Measurements from ENCODE around the gene SAXO2. TPM values are rescaled to one million over a fixed set of nuclear protein-coding genes. Genes with fewer than 3 reads are reported as not detected.

The SAXO2 gene
- total and polyA plus RNA-seq, 2 experiments from 2014 or later = 0.73 to 10.1 TPM

DNA sequence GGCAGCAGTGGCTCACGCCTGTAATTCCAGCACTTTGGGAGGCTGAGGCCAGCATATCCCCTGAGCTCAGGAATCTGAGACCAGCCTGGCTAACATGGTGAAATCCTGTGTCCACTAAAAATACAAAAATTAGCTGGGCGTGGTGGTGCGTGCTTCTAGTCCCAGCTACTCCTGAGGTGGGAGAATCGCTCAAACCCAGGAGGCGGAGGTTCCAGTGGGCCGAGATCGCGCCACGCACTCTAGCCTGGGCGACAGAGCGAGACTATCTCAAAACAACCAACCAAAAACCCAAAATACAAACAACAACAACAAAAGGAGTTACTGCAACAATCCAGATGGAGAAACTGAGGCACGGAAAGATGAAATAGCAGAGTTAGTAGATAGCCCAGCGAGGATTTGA lies 35.4 kb downstream of the SAXO2 start (continued):
- TF ChIP-seq CTCF (conservative IDR thresholded peaks at IDR 0.05; ENCODE audit: low read depth in 2 of 2) = no peak
- no peak for TF ChIP-seq ZNF114 (CRISPR knock-in tag; IDR thresholded peaks at IDR 0.05)
- no peak for TF ChIP-seq EZH2phosphoT487 (IDR thresholded peaks at IDR 0.05; ENCODE audit: unreplicated experiment)
- TF ChIP-seq NANOG (IDR thresholded peaks at IDR 0.05; ENCODE audit: borderline replicate concordance) = no peak
- TF ChIP-seq EZH2 (IDR thresholded peaks at IDR 0.05; ENCODE audit: low read depth, unreplicated experiment) = no peak

- H3K9me2 ChIP-seq (ENCODE audit: insufficient read depth) = no peaks in the 10 kb centered on the region
- H2AFZ ChIP-seq = peak overlapping the region; percentile 43; the same call in 1 of the 2 replicates
- H3K27me3 ChIP-seq (ENCODE audit: insufficient read depth) = no peaks in the 10 kb centered on the region
- H3K9me3 Mint-ChIP-seq = no peaks in the 10 kb centered on the region
- DNase-seq (ENCODE audit: low spot score) = peak; percentile 11
- H3K4me1 Mint-ChIP-seq = peaks cover 11% of the 10 kb centered on the region; the same call in 2 of the 3 replicates
- H3K4me2 ChIP-seq = no peak overlapping the region
- H3K27ac Mint-ChIP-seq = no peak overlapping the region
- H3K27me3 Mint-ChIP-seq (ENCODE audit: insufficient read depth, low read depth, poor library complexity) = peaks cover 14% of the 10 kb centered on the region
- H3K4me3 Mint-ChIP-seq = no peak overlapping the region
- no peaks in the 10 kb centered on the region for H4K20me1 ChIP-seq (replicated peaks; ENCODE audit: insufficient read depth)
- no peak overlapping the region for H3K27ac ChIP-seq (ENCODE audit: low read depth)
- no peaks in the 10 kb centered on the region for H3K4me1 ChIP-seq (ENCODE audit: insufficient read depth)
- no peak overlapping the region for H3K4me3 ChIP-seq
- H3K36me3 ChIP-seq (ENCODE audit: insufficient read depth) = no peaks in the 10 kb centered on the region
- H3F3A ChIP-seq (replicated peaks; ENCODE audit: low read depth) = no peaks in the 10 kb centered on the region
- no peaks in the 10 kb centered on the region for H3K36me3 Mint-ChIP-seq (ENCODE audit: low read depth)
- ATAC-seq = peak; percentile 50
- no peaks in the 10 kb centered on the region for H3K79me2 ChIP-seq (replicated peaks; ENCODE audit: insufficient read depth)
- TF ChIP-seq CREB1 (CRISPR knock-in tag; IDR thresholded peaks at IDR 0.05; ENCODE audit: low read depth) (no peak), EZH2phosphoT487 (IDR thresholded peaks at IDR 0.05; ENCODE audit: unreplicated experiment) (no peak), ZNF331 (CRISPR knock-in tag; IDR thresholded peaks at IDR 0.05; ENCODE audit: low read depth) (no peak), NANOG (IDR thresholded peaks at IDR 0.05; ENCODE audit: borderline replicate concordance) (no peak), JUNB (IDR thresholded peaks at IDR 0.05; ENCODE audit: unreplicated experiment) (no peak), ZNF114 (CRISPR knock-in tag; IDR thresholded peaks at IDR 0.05) (no peak), POLR2AphosphoS5 (IDR thresholded peaks at IDR 0.05; ENCODE audit: low read depth) (no peak), STAT1 (IDR thresholded peaks at IDR 0.05; ENCODE audit: unreplicated experiment) (no peak), EZH2 (IDR thresholded peaks at IDR 0.05; ENCODE audit: low read depth, unreplicated experiment) (no peak)
- TF ChIP-seq, protein P1, sequence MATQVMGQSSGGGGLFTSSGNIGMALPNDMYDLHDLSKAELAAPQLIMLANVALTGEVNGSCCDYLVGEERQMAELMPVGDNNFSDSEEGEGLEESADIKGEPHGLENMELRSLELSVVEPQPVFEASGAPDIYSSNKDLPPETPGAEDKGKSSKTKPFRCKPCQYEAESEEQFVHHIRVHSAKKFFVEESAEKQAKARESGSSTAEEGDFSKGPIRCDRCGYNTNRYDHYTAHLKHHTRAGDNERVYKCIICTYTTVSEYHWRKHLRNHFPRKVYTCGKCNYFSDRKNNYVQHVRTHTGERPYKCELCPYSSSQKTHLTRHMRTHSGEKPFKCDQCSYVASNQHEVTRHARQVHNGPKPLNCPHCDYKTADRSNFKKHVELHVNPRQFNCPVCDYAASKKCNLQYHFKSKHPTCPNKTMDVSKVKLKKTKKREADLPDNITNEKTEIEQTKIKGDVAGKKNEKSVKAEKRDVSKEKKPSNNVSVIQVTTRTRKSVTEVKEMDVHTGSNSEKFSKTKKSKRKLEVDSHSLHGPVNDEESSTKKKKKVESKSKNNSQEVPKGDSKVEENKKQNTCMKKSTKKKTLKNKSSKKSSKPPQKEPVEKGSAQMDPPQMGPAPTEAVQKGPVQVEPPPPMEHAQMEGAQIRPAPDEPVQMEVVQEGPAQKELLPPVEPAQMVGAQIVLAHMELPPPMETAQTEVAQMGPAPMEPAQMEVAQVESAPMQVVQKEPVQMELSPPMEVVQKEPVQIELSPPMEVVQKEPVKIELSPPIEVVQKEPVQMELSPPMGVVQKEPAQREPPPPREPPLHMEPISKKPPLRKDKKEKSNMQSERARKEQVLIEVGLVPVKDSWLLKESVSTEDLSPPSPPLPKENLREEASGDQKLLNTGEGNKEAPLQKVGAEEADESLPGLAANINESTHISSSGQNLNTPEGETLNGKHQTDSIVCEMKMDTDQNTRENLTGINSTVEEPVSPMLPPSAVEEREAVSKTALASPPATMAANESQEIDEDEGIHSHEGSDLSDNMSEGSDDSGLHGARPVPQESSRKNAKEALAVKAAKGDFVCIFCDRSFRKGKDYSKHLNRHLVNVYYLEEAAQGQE (IDR thresholded peaks at IDR 0.05; ENCODE audit: unreplicated experiment) = no peak
- TF ChIP-seq, protein P2, sequence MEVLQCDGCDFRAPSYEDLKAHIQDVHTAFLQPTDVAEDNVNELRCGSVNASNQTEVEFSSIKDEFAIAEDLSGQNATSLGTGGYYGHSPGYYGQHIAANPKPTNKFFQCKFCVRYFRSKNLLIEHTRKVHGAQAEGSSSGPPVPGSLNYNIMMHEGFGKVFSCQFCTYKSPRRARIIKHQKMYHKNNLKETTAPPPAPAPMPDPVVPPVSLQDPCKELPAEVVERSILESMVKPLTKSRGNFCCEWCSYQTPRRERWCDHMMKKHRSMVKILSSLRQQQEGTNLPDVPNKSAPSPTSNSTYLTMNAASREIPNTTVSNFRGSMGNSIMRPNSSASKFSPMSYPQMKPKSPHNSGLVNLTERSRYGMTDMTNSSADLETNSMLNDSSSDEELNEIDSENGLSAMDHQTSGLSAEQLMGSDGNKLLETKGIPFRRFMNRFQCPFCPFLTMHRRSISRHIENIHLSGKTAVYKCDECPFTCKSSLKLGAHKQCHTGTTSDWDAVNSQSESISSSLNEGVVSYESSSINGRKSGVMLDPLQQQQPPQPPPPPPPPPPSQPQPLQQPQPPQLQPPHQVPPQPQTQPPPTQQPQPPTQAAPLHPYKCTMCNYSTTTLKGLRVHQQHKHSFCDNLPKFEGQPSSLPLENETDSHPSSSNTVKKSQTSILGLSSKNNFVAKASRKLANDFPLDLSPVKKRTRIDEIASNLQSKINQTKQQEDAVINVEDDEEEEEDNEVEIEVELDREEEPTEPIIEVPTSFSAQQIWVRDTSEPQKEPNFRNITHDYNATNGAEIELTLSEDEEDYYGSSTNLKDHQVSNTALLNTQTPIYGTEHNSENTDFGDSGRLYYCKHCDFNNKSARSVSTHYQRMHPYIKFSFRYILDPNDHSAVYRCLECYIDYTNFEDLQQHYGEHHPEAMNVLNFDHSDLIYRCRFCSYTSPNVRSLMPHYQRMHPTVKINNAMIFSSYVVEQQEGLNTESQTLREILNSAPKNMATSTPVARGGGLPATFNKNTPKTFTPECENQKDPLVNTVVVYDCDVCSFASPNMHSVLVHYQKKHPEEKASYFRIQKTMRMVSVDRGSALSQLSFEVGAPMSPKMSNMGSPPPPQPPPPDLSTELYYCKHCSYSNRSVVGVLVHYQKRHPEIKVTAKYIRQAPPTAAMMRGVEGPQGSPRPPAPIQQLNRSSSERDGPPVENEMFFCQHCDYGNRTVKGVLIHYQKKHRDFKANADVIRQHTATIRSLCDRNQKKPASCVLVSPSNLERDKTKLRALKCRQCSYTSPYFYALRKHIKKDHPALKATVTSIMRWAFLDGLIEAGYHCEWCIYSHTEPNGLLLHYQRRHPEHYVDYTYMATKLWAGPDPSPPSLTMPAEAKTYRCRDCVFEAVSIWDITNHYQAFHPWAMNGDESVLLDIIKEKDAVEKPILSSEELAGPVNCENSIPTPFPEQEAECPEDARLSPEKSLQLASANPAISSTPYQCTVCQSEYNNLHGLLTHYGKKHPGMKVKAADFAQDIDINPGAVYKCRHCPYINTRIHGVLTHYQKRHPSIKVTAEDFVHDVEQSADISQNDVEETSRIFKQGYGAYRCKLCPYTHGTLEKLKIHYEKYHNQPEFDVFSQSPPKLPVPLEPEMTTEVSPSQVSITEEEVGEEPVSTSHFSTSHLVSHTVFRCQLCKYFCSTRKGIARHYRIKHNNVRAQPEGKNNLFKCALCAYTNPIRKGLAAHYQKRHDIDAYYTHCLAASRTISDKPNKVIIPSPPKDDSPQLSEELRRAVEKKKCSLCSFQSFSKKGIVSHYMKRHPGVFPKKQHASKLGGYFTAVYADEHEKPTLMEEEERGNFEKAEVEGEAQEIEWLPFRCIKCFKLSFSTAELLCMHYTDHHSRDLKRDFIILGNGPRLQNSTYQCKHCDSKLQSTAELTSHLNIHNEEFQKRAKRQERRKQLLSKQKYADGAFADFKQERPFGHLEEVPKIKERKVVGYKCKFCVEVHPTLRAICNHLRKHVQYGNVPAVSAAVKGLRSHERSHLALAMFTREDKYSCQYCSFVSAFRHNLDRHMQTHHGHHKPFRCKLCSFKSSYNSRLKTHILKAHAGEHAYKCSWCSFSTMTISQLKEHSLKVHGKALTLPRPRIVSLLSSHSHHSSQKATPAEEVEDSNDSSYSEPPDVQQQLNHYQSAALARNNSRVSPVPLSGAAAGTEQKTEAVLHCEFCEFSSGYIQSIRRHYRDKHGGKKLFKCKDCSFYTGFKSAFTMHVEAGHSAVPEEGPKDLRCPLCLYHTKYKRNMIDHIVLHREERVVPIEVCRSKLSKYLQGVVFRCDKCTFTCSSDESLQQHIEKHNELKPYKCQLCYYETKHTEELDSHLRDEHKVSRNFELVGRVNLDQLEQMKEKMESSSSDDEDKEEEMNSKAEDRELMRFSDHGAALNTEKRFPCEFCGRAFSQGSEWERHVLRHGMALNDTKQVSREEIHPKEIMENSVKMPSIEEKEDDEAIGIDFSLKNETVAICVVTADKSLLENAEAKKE (CRISPR knock-in tag; IDR thresholded peaks at IDR 0.05) = no peak
- TF ChIP-seq, protein P3, sequence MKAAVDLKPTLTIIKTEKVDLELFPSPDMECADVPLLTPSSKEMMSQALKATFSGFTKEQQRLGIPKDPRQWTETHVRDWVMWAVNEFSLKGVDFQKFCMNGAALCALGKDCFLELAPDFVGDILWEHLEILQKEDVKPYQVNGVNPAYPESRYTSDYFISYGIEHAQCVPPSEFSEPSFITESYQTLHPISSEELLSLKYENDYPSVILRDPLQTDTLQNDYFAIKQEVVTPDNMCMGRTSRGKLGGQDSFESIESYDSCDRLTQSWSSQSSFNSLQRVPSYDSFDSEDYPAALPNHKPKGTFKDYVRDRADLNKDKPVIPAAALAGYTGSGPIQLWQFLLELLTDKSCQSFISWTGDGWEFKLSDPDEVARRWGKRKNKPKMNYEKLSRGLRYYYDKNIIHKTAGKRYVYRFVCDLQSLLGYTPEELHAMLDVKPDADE (IDR thresholded peaks at IDR 0.05) = no peak
Observed at GRCh38 chr15:82298520-82298919, 35.9 kb downstream of the SAXO2 start.

Measured in GM23338 (cell line).